RPMI8226 (cell line): ENCODE data around the gene PREX1.
A peak's percentile ranks its signal among the peaks of the same experiment; 100 is the strongest.

Experiments
- DNase-seq: peaks from one replicate; pipeline ENCODE4 v3.0.0-alpha.2; 2015

The PREX1 gene

DNA sequence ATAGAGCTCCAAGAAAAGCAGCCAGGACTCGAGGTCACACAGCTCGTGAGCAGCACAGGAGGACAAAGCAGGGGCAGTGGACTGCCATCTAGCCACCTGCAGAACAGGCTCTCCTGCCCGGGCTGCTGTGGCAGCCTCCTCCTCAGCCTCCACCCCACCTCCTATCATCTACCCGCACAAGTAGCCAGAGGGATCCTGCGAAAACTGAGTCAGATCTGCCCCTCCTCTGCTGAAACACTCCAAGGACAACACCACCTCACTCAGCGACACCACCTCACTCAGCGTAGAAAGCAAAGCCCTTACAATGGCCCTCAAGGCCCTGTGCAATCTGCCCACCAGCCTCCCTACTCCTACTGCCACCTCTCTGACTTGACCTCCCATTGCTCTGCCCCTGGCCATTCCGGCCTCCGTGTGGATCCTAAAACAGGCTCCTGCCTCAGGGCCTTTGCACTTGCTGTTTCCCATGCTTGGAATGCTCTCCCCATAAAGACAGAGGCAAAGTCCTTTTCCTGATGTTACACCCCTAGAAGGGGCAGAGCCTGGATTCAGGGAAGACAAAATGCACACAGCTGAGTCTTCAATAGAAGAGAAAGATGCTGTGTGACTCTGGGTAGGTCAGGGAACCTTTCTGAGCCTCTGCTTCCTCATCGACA, 19.3 kb downstream of the PREX1 start:
- no peak for DNase-seq

GRCh38 chr20:48807586-48808381, 20.0 kb downstream of the PREX1 start:
- no peak for DNase-seq

- no peak for DNase-seq
These were observed 20.7 kb downstream of the PREX1 start for GRCh38 chr20:48807051-48807450.

GRCh38 chr20:48805716-48806115, 22.1 kb downstream of the PREX1 start:
- no peak for DNase-seq

DNA sequence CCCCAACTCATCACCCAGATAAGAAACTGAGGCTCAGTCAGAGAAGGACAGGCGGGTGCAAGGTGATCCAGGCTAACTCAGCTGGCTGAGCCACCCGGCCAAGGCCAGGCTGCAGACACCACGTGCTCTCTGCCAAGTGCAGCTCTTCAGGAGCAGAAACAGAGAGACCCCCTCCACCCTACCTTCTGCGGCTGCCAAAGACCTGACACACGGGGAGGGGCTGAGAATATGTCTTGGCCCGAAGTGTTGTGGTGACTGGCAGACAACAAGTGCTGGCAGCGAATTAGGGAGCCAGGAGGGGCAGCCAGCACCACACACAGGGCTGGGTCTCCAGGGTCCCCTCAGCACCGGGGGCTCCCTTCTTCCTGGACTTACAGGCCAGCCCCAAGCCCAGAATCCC, 22.5 kb downstream of the PREX1 start:
- no peak for DNase-seq

GRCh38 chr20:48804300-48804980, 23.4 kb downstream of the PREX1 start:
- DNase-seq, result no peak

DNA sequence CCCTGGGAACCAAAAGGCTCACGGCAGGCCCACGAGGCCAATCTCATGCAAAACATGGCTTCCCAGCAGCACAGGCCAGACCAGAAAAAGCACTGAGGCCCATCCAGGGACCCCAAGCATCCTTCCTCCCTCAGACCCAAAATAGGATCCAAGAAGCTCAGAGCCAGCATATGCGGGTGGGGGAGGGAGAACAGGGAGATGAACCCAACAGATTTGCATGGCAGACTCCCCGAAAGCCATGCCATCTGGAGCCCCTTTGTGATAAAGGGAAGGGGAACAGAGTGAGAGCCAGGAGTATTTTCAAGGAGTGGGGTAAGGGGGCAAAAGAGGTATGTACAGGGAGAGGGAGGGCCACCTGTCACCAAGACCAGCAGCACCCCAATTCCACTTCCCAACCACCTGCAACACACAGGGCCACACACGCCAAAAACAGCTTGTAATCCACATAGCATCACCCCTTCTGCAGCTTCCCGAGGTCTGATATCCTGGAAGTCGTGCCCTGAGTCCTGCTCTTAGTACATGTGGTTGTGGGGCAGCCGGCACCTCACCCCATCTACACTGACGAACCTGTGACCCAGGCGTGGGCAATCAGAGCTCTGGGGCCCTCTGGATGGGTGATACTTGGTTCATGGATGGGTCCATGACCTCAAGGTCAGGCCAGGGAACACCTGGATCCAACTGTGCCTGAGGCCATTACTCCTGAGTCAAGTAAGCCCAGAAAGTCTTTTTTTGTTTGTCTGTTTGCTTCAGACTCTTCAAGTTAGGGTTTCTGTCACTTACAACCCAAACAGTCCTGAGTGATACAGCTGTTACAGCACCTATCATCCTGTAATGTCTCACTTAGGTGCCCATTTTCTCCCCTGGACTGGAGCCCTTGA, 24.4 kb downstream of the PREX1 start:
- no peak for DNase-seq

GRCh38 chr20:48802647-48803046, 25.2 kb downstream of the PREX1 start:
- DNase-seq, result no peak

- no peak for DNase-seq
These were observed 25.6 kb downstream of the PREX1 start for GRCh38 chr20:48802216-48802615.

DNA sequence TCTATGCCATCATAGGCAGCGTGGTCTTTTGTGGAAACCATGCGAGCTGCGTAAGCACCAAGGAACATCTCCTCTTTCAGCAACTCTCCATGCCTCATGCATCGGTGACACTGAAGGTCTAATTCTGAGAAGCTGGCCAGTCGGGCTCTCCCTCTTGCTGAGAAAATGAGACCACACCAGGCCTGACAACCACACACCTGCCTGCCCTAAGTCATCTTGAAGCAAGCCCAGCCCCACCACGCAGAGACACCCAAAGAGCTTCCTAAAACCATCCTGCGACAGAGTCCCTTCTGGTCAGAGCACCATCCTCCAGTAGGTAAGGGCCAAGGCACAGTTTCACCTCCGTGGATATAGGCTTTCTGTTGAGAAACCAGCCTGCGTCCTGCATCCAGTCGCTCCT, 26.6 kb downstream of the PREX1 start:
- DNase-seq, result no peak

GRCh38 chr20:48800177-48800576, 27.6 kb downstream of the PREX1 start:
- no peak for DNase-seq

DNA sequence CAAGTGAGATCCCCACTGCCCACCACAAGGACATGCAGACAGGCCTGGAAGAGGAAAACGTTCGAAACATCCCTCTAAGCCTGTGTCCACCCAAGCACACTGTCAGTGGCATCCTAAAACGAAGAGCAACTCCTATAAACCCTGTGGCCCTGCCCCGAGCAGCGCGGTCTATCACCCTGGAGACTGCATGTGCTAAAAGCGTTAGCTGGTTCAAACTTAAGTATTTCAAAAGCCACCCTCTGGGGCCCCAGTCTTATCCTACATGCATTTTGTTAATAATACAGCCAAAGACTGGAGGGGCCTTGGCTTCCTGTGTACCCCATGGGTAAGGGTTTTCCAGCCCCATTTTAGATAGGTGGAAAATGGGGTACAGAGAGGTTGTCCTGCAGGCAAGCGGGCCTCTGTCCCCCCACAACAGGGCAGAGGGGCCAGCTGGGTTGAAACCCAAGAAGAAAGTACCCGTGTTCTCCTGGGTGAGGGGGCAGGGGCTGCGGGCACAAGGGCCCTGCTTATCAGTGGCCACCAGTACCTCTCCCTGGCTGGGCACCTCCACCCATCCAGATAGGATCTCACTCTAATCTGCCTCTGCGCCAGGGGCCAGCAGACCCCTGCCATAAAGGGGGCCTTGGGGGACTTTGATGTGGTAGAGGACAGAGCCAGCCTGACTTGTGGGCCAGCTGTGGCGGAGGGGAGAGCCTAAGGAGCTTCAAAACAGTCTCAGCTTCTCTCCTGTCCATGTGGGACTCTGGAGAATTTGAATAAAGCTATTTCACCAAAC, 28.3 kb downstream of the PREX1 start:
- DNase-seq, result no peak

GRCh38 chr20:48797850-48798747, 29.7 kb downstream of the PREX1 start:
- DNase-seq, result no peak

GRCh38 chr20:48797275-48797825, 30.4 kb downstream of the PREX1 start:
- peak; percentile 60 for DNase-seq

- no peak for DNase-seq
These were observed 32.1 kb downstream of the PREX1 start for GRCh38 chr20:48795732-48796131.

DNA sequence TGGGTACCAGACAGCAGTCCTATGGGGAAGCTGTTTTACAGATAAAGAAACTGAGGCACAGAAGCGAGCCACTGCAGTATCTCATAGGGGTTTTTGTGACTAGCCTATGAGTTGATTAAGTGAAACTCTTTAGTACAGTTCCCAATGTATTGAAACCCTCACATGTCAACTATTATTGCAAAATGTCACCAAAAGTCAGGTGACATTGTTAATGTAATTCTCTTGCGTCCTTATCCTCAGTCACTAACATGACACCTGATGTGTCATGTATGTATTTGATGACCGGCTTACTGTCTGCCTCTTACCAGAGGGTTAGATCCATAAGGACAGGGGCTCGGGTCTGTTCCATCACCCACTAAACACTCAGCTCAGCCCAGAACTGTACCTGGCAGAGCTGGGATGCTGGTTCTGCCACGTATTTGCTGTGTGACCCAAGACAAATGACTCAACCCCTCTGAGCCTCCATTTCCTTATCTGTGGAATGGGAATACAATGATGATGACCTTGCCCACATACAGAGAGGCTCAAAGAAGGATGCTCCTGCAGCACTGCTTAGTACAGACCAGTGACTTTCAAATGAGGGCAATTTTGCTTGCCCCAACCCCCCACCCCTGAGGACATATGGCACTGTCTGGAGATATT, 32.9 kb downstream of the PREX1 start:
- DNase-seq, result no peak

- no peak for DNase-seq
These were observed 33.4 kb downstream of the PREX1 start for GRCh38 chr20:48794360-48794759.

DNA sequence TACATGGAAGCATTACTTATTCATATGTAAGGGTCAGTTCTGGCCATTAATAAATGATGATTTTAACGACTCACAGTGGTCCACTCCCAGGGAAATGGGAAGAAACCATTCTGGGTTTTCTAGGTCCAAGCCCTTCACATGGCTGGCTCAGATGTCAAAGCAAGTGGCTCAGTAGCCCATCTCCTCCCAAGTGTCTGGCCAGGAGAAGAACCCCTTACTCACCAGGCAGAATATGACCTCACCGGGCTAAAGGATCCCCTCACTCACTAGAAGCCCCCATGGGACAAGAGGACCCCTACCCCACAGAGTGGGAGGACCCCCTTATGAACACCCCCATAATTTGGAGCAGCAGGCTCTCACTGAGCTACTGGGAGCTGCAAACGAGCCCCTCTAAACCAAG, 34.0 kb downstream of the PREX1 start:
- DNase-seq, result no peak

- no peak for DNase-seq
These were observed 36.1 kb downstream of the PREX1 start for GRCh38 chr20:48791666-48792071.

DNA sequence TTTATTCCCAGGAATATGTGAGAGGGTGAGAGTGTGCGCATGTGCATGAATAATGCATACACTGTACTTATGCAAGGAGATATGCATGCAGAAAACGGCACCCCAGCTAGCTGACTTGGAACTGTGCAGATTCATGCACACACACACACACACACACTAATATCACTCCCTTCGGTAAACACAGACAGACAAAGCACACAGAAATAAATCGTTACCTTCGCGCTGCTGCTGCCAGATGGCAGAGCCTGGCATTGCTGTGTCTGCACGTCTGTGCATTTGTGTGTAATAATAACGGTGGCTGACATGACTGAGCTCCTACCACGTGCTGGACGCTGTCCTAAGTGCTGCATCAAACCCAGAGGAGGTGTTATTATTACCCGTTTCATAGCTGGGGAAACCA, 36.8 kb downstream of the PREX1 start:
- peak; percentile 62 for DNase-seq
